ENCODE results near the gene FARS2.
"Not testable (repeated sequence)": the region's sequence is repeated elsewhere in the genome, so short reads cannot be mapped to it uniquely, and the experiment has no call there.

Gene FARS2

GRCh38 chr6:5672581-5673011 is 411.3 kb downstream of the FARS2 start:
- intact Hi-C loops (cut with DNase I), result loop anchor here (5.0 kb wide), 1 partner anchor 90 kb away; no protein-coding TSS in a partner anchor
- DNase-seq, result peak in 1 of 10 donors; percentile 83

GRCh38 chr6:5673019-5673790 is 411.9 kb downstream of the FARS2 start:
- DNase-seq, result peak in 1 of 10 donors; percentile 24
- intact Hi-C loops (cut with DNase I), result loop anchor here (5.0 kb wide), 1 partner anchor 89 kb away; no protein-coding TSS in a partner anchor

DNA sequence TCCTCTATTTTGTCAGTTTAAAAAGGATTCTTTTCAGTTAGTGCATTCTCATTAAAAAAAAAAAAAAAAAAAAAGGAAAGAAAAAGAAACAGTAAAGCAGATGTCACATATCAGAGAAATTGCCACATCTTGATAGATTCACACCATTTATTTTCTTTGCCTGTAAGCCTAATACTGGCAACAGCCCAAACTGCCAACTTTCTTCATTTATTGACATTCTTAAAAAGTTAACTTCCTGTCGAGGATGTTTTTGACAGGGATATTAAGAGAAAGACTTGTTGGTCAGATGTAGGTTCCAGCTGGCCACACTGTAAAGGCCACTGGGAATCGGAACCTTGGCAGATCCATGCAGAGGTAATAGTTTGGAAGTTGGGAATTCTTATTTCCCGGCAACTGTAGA is 412.8 kb downstream of the FARS2 start:
- no peak for DNase-seq
- intact Hi-C loops (cut with DNase I), result loop anchor here (5.0 kb wide), 1 partner anchor 88 kb away; no protein-coding TSS in a partner anchor

DNA sequence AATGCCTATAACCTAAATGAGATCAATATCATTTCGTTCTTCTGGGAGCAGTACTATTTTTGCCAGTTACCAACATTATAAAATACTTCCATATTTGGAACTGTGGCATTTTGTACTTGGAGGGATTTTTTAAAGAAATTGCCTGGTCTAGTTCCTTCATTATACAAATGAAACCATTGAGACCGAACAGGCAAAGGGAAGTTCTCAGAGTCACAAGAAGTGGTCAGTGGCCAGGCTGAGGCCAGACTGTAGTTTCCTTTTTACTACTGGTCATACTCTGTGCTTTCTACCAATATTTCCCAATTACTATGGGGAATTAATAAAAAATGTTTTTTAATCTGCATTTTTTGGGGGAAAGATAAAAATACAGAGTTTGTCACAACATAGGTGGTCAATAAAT is 413.4 kb downstream of the FARS2 start:
- intact Hi-C loops (cut with DNase I), result loop anchor here (5.0 kb wide), 1 partner anchor 88 kb away; no protein-coding TSS in a partner anchor
- DNase-seq, result peak in 1 of 10 donors; percentile 35

DNA sequence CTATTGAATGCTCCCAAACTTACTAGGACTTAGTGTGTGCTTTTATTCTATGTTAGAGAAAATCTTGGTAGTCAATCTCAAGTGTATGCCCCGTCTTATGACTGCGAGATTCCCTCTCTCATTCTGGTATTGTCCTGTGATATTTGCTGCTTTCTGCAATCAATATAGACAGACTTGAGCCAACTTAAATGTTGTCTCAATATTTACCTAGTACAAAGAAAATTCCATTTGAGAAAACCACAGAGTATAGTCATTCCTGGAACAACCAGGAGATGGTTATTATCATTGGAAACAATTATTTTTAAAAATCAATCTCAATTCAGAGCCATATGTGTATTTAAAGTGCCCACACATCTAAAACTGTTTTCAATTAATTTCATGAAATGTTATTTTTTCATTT is 415.4 kb downstream of the FARS2 start:
- intact Hi-C loops (cut with DNase I), result no loop called here
- no peak for DNase-seq

DNA sequence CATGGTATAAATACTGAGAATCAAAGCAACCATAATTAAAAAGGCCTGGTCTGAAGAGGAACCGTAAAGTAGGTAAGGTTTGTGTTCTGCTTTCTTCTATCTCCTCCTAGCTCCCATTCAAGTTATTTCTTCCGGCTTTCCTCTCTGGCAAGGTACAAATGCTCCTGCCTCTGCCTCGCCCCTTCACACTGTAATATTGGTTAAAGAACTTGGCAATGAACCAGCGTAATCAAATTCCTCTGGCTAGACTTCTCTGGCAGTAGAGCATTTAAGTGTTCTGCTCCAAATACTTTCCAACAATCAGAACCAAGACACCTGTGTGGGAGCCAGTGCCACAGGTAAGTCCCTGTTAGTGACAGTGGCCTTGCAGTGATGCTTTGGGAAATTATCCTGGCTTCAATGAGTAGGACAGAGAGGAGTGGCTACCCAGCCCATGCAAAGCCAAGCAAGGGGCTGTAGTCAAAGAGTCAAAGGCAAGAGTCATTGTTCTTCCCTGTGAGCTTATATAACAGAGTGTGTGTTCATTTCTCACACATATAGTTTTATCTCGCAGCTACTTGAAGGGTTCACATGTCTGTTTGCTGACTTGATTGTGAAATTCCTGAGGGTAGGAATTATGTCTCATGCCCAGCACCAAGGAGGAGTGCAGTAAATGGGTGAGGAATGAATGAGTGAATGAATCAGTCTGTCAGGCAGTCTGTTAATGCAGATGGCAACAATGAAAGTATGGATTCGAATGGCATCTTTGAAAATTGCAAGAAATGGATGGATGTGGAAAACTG is 416.1 kb downstream of the FARS2 start:
- intact Hi-C loops (cut with DNase I), result no loop called here
- DNase-seq, result no peak

DNA sequence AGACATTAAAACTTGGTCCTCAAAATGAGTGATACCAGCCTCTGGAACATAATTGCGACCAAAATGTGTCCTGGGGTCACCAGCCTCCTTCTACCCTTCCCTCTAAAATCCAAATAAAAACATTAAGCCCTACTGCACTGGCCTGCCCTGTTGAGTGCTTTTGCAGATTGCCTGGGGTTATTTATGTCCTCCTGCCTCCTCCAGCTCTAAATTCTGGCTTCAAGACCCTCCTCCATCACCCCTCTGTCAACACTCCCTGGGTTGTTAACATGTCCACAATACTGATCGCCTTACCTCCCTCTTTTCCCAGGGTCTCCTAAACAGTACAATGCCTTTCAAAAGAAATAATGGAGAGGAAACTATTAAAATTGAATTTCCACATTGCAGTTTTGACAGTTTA is 418.0 kb downstream of the FARS2 start:
- DNase-seq, result no peak
- intact Hi-C loops (cut with DNase I), result no loop called here

DNA sequence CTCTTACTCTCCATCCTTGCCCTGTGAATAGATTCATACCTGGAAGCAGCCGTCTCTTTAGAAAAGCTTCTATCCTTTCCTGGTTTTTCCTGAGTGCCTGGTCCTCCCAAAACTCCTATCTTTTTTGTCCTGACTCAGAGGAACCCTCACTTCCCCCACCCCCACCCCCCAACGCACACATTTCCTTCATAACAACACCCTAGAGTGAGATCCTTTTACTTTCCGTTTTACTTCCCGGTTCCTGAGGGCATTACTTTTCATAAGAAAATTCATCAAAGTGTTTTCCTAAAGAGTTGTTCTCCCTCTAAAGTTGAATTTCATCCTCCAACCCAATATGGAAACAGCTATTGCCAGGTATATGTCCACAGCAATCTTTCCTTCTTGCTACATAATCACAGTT is 418.4 kb downstream of the FARS2 start:
- no peak for DNase-seq

DNA sequence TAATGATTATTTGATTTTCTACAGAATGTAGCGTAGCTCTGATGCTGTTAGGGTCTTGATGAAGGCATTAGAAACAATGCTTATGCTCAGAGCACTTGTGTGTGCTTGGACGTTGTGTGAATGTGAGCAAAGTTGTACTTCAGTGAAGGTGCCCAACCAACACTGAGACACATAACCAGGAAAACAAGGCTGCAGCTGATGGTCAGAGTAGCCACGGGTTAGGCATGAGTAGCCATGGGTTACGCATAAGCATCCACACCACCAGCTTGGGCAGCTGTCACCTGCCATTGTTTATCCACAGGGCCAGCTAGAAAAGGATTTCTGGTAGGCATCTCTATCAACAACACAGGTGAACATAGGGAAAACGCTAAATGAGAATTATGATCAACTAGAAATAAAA is 418.8 kb downstream of the FARS2 start:
- DNase-seq, result no peak
- intact Hi-C loops (cut with DNase I), result no loop called here

More for the DNA sequence above, 418.4 kb downstream of the FARS2 start:
- intact Hi-C loops (cut with DNase I), result no loop called here

- intact Hi-C loops (cut with DNase I), result no loop called here
- DNase-seq, result no peak
Measured at GRCh38 chr6:5681480-5681879, 420.2 kb downstream of the FARS2 start.

GRCh38 chr6:5682530-5682929 is 421.2 kb downstream of the FARS2 start:
- DNase-seq, result no peak
- intact Hi-C loops (cut with DNase I), result no loop called here

DNA sequence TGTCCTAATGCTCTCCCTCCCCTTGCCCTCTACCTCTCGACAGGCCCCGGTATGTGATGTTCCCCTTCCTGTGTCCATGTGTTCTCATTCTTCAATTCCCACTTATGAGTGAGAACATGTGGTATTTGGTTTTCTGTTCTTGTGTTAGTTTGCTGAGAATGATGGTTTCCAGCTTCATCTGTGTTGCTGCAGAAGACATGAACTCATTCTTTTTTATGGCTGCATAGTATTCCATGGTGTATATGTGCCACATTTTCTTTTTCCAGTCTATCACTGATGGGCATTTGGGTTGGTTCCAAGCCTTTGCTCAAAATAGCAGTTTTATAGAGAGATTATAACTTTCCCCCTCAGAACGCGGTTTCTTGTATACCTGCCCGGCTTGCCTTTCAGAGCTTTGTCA is 422.4 kb downstream of the FARS2 start:
- DNase-seq; intact Hi-C loops (cut with DNase I): not testable (repeated sequence)

- intact Hi-C loops (cut with DNase I), result no loop called here
- no peak for DNase-seq
Measured at GRCh38 chr6:5684320-5685053, 423.2 kb downstream of the FARS2 start.

DNA sequence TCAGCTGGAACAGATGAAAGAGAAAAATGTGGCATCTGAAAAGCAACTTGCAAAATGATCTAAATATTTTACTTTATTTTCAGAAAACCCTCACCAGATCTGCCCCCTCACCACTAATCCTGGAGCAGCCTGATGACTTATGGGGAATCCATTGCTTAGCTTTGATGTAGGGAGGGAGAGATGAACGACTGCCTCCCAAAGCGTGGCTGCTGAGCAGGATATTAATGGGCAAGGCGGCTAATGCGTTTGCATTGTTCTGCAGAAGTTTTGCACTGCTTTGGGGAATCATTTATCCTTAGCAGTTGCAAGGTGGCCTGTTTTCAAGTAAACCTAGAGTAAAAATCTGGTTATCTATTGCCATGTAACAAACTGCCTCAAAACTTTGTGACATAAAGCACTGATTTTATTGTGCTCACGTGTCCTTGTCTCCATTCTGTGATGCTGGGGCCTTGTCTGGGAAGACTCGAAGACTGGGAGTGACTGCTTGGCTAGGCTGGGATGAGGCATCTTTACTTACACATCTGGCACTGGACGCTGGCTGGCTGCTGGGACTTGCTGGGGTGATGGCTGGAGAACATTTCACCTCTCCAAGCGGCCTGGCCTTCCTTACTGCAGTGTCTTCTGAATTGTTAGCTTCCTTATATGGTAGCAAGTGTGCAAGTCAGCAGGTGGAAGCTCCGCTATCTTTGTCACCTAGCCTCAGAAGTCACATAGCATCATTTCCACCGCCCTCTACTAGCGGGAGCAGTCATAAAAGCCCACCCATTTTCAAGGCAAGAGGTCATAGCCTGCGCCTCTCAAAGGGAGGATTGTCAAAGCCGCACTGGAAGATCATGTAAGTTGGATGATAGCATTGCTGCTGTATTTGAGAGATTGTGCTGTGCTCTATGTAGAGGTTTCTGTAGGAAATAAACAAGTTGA is 432.2 kb downstream of the FARS2 start:
- intact Hi-C loops (cut with DNase I), result no loop called here
- DNase-seq, result no peak

- intact Hi-C loops (cut with DNase I), result no loop called here
- no peak for DNase-seq
Measured at GRCh38 chr6:5695260-5696245, 434.2 kb downstream of the FARS2 start.

- DNase-seq, result no peak
- intact Hi-C loops (cut with DNase I), result no loop called here
Measured at GRCh38 chr6:5697508-5697907, 436.2 kb downstream of the FARS2 start.

GRCh38 chr6:5698318-5698717 is 437.0 kb downstream of the FARS2 start:
- no peak for DNase-seq
- intact Hi-C loops (cut with DNase I), result no loop called here

GRCh38 chr6:5699064-5699463 is 437.8 kb downstream of the FARS2 start:
- intact Hi-C loops (cut with DNase I); DNase-seq: not testable (repeated sequence)

- intact Hi-C loops (cut with DNase I), result no loop called here
- DNase-seq, result no peak
Measured at GRCh38 chr6:5701174-5701573, 439.9 kb downstream of the FARS2 start.
